Activated T-cell treated with anti-CD3 and anti-CD28 coated beads, Interleukin-2, amount 50 U/mL, for 4 hours (primary cell): ENCODE data around the gene FASN. TPM values are rescaled to one million over a fixed set of nuclear protein-coding genes. Genes with fewer than 3 reads are reported as not detected.

Source experiments
- ATAC-seq, 2 donors: fragments of 200-7000 bp; cut with Tn5 transposase; one replicate each; pipeline ENCODE4 v1.10.0; 2021
- DNase-seq: peaks from one replicate; pipeline ENCODE4 v3.0.0-alpha.2; 2020
- H3K27me3 Mint-ChIP-seq: one replicate; pipeline ENCODE4 v1.8.0; 2021; ENCODE audit warnings: low read depth, mixed read lengths
- H3K36me3 Mint-ChIP-seq: one replicate; pipeline ENCODE4 v1.8.0; 2022; ENCODE audit warnings: mixed read lengths; ENCODE audit not compliant: insufficient read depth
- H3K4me1 Mint-ChIP-seq: one replicate; pipeline ENCODE4 v1.8.0; 2021; ENCODE audit warnings: low read depth, mixed read lengths
- H3K4me3 Mint-ChIP-seq: one replicate; pipeline ENCODE4 v1.8.0; 2021; ENCODE audit warnings: mild to moderate bottlenecking, moderate library complexity, mixed read lengths
- H3K9me3 Mint-ChIP-seq: one replicate; pipeline ENCODE4 v1.8.0; 2021; ENCODE audit warnings: mixed read lengths
- total RNA-seq, 3 donors: library from RNA; stranded (reverse); gene quantifications; one replicate each; pipeline ENCODE4 v1.2.1, GENCODE V29; 2021

The FASN gene
- total RNA-seq, 3 donors from 2014 or later, result 365 to 468 (median 403) TPM

DNA sequence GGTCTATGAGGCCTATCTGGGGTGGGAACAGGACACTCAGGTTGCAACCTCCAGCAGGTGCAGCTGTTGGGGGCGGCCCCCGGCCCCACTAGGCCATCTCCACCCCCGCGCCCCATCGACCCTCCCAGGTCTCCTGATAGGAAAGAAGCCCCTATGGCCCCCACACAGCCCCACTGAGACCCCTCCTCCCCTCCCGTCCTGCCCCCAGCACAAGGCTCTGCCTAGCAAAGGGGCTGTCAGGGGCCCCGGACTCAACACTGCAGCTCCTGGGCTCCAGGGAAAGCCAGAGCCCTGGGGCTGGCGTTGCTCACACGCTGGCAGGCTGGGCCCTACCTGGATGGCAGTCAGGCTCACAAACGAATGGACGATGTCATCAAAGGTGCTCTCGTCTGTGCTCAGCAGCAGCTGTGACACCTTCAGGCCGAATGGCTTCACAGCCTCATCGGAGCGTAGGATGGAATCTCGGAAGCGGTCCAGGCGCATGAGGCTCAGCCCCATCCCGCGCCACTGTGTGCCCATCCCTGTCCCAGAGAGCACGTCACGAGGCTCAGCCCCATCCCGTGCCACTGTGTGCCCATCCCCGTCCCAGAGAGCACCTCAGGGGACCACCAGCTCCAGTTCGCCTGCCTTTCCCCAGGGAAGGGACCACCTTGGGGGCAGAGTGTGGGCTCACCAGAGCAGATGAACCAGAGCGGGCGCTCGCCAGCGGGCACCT, 7.3 kb downstream of the FASN start:
- Mint-ChIP-seq H3K27me3 (no peaks in the 10 kb centered on the region), H3K9me3 (no peaks in the 10 kb centered on the region), H3K4me1 (no peaks in the 10 kb centered on the region), H3K4me3 (no peak overlapping the region), H3K36me3 (peaks cover 3% of the 10 kb centered on the region)
- no peak for DNase-seq
- ATAC-seq, result no peak

DNA sequence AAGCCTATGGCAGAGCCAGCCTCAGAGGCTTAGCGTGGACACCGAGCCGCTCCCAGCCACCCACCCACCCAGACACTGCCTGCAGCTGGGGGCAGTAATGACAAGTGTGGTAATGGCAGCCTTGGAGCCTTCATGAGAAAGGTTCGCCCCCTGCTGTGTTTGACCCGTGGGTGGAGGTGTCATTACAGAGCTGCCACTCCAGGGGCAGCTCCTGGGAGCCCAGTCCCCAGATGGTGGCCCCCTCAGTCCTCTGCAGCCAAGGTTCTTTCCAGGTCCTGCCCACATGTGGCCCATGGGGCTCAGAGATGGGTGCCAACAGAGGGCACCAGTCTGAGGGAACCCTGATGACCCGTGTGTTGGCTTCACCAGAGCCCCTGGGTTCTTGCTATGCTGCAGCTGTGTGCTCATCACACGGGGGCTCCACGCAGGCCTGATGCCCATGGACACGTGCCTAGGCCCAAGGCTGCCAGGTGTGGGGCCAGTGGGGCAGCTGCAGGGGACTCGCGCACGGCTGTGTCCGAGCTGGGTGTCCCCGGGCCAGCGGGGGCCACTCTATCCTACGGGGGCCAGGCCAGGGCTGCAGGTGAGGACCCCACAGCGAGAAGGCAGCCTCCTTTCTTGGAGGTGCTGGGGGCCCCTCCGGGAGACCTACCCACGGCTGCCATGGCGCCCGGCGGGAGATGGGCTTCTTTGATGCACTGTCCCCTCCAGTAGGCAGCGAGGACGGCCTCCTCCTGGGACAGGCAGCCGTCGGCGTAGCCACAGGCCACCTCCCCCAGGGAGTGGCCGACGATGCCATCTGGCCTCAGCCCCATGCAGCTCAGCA, 8.1 kb downstream of the FASN start:
- ATAC-seq (no peak), DNase-seq (no peak)
- Mint-ChIP-seq H3K4me3 (no peak overlapping the region), H3K27me3 (no peaks in the 10 kb centered on the region), H3K9me3 (no peaks in the 10 kb centered on the region), H3K4me1 (no peaks in the 10 kb centered on the region), H3K36me3 (peaks cover 3% of the 10 kb centered on the region)

GRCh38 chr17:82088838-82089722, 9.0 kb downstream of the FASN start:
- DNase-seq (no peak), ATAC-seq (no peak)
- no peaks in the 10 kb centered on the region for H3K27me3 Mint-ChIP-seq
- no peaks in the 10 kb centered on the region for H3K4me1 Mint-ChIP-seq
- H3K9me3 Mint-ChIP-seq, result no peaks in the 10 kb centered on the region
- H3K4me3 Mint-ChIP-seq, result no peak overlapping the region
- H3K36me3 Mint-ChIP-seq, result peaks cover 3% of the 10 kb centered on the region

DNA sequence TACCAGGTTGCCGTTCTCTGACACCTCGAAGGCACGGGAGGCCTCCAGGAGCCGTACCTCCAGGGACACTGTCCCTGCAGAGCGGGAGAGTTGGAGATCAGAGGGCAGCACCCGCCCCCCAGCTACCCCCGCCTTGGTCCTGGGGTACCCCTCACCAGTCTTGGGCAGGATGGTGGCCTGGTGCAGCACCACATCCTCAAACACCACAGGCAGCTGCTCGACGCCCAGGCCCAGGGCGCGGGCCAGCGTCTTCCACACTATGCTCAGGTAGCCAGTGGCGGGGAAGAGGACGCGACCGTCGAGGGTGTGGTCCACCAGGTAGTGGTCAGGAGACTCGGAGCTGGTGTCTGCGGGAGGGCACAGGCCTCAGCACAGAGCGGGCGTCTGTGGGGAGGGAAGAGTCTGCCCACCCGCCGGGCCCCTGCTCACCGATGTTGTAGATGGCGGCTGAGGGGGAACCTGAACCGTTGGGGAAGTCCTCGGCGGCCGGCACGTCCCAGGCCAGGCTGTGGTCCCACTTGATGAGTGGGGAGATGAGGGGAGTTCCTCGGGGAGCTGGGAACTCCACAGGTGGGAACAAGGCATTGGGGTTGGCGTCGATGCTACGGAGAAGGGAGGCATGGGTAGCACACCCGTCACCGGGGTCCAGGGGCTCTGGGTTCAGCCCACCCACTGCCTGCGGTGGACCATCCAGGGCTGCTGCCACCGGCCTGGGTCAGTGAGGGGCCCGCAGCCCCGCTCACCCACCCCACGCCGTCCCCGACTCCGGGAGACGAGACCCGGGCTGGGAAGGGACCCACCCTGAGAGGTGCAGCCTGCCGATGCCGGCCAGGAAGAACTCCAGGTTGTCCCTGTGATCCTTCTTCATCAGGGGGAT, 9.8 kb downstream of the FASN start:
- no peak overlapping the region for H3K4me3 Mint-ChIP-seq
- H3K27me3 Mint-ChIP-seq, result no peaks in the 10 kb centered on the region
- H3K9me3 Mint-ChIP-seq, result no peaks in the 10 kb centered on the region
- no peak for DNase-seq
- no peaks in the 10 kb centered on the region for H3K4me1 Mint-ChIP-seq
- ATAC-seq, result no peak
- H3K36me3 Mint-ChIP-seq, result peaks cover 1% of the 10 kb centered on the region

- no peaks in the 10 kb centered on the region for H3K36me3 Mint-ChIP-seq
- ATAC-seq (no peak), DNase-seq (no peak)
- no peaks in the 10 kb centered on the region for H3K4me1 Mint-ChIP-seq
- H3K9me3 Mint-ChIP-seq, result no peaks in the 10 kb centered on the region
- H3K27me3 Mint-ChIP-seq, result no peaks in the 10 kb centered on the region
- no peak overlapping the region for H3K4me3 Mint-ChIP-seq
These were observed 10.8 kb downstream of the FASN start for GRCh38 chr17:82086941-82087906.

- no peaks in the 10 kb centered on the region for H3K36me3 Mint-ChIP-seq
These were observed 11.9 kb downstream of the FASN start for GRCh38 chr17:82085931-82086764.

DNA sequence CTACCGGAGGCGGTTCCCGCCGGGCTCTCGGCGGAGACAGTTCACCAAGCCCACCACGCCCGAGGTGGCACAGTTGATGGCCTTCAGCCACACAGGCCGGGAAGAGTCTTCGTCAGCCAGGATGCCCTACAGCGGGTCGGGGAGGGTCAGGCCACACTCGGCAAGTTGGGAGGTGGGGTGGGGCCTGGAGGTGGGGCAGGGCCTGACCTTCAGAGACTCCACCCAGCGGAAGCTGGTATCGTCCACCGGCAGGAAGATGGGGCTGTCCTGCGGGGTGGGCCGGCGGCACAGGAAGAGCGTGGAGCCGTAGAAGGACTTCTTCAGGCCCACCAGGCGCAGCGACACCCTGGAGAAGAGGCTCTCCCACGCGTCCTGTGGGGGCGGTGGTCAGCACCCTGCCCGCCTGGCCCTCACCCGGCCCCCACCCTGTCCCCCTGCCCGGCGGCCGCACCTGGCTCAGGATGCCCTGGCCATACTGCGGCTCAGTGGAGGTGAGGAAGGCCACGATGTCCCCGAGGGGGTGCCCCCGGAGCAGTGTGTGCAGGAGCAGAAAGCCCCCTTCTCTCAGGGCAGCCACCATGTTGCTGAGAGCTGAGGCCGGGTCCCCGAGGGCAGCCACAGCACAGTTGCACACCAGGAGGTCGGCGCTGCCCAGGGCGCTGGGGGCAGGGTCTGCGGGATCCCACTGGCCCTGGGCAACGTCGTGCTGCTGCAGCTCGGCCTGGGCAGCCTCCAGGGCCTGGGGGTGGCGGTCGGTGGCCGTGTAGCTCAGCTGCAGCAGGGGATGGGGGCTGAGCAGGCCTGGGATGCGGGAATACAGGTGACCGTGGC, 12.8 kb downstream of the FASN start:
- Mint-ChIP-seq H3K36me3 (no peaks in the 10 kb centered on the region), H3K4me3 (no peak overlapping the region), H3K4me1 (no peaks in the 10 kb centered on the region), H3K9me3 (no peaks in the 10 kb centered on the region), H3K27me3 (no peaks in the 10 kb centered on the region)
- no peak for ATAC-seq
- no peak for DNase-seq

More at GRCh38 chr17:82085931-82086764, 11.9 kb downstream of the FASN start:
- Mint-ChIP-seq H3K9me3 (no peaks in the 10 kb centered on the region), H3K4me1 (no peaks in the 10 kb centered on the region), H3K4me3 (no peak overlapping the region), H3K27me3 (no peaks in the 10 kb centered on the region)
- DNase-seq (no peak), ATAC-seq (no peak)

- Mint-ChIP-seq H3K4me1 (no peaks in the 10 kb centered on the region), H3K27me3 (no peaks in the 10 kb centered on the region), H3K9me3 (no peaks in the 10 kb centered on the region), H3K36me3 (no peaks in the 10 kb centered on the region), H3K4me3 (no peak overlapping the region)
- DNase-seq, result no peak
- ATAC-seq, result no peak
These were observed 13.5 kb downstream of the FASN start for GRCh38 chr17:82084373-82085030.

GRCh38 chr17:82083533-82084359, 14.3 kb downstream of the FASN start:
- Mint-ChIP-seq H3K9me3 (no peaks in the 10 kb centered on the region), H3K4me3 (no peak overlapping the region), H3K27me3 (no peaks in the 10 kb centered on the region), H3K4me1 (no peaks in the 10 kb centered on the region), H3K36me3 (no peaks in the 10 kb centered on the region)
- DNase-seq, result no peak
- no peak for ATAC-seq

- ATAC-seq, result no peak
- Mint-ChIP-seq H3K9me3 (no peaks in the 10 kb centered on the region), H3K4me1 (no peaks in the 10 kb centered on the region), H3K36me3 (peaks cover 2% of the 10 kb centered on the region), H3K27me3 (no peaks in the 10 kb centered on the region), H3K4me3 (no peak overlapping the region)
- no peak for DNase-seq
These were observed 15.0 kb downstream of the FASN start for GRCh38 chr17:82083009-82083408.
